Measurements from ENCODE around the gene SCAMP5.

Gene SCAMP5

DNA sequence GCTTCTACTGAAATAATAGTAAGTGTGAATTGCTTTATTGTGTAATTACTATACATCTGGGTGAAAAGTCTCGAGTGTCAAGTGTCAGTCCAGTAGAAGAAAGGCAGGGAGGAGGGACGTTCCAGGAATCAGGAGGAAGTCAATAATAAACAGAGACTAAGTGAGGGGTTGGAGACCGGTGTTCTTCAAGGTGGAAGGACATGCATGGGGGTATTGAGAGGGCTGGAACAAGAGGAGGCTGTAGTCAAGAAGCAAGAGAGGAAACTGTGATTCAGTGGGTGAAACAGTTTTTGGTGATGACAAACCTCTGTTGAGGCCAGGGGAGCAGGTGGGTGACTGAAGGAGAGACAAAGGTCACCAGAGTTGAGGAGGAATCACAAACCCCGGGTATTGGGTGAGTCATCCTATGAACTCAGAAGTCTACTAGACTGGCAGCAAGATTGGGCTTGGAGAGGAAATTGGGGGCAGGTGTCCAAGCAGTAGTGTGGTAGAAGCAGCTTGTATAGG lies 11.6 kb upstream of the SCAMP5 start:
- ATAC-seq (ENCODE audit: low read depth) (peak; percentile 66), DNase-seq (ENCODE audit: low spot score) (no peak)
- Histone ChIP-seq H3K36me3 (ENCODE audit: low read depth) (no peaks in the 10 kb centered on the region), H3K4me1 (ENCODE audit: insufficient read depth, poor library complexity, severe bottlenecking) (no peaks in the 10 kb centered on the region), H3K4me3 (ENCODE audit: severe bottlenecking) (no peak overlapping the region), H3K27me3 (ENCODE audit: insufficient read depth, poor library complexity, severe bottlenecking) (no peaks in the 10 kb centered on the region), H3K27ac (ENCODE audit: poor library complexity, severe bottlenecking) (no peak overlapping the region), H3K9me3 (ENCODE audit: severe bottlenecking) (no peaks in the 10 kb centered on the region)
- TF ChIP-seq, protein P1, sequence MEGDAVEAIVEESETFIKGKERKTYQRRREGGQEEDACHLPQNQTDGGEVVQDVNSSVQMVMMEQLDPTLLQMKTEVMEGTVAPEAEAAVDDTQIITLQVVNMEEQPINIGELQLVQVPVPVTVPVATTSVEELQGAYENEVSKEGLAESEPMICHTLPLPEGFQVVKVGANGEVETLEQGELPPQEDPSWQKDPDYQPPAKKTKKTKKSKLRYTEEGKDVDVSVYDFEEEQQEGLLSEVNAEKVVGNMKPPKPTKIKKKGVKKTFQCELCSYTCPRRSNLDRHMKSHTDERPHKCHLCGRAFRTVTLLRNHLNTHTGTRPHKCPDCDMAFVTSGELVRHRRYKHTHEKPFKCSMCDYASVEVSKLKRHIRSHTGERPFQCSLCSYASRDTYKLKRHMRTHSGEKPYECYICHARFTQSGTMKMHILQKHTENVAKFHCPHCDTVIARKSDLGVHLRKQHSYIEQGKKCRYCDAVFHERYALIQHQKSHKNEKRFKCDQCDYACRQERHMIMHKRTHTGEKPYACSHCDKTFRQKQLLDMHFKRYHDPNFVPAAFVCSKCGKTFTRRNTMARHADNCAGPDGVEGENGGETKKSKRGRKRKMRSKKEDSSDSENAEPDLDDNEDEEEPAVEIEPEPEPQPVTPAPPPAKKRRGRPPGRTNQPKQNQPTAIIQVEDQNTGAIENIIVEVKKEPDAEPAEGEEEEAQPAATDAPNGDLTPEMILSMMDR (IDR thresholded peaks at IDR 0.05; ENCODE audit: poor library complexity, severe bottlenecking), result no peak

DNA sequence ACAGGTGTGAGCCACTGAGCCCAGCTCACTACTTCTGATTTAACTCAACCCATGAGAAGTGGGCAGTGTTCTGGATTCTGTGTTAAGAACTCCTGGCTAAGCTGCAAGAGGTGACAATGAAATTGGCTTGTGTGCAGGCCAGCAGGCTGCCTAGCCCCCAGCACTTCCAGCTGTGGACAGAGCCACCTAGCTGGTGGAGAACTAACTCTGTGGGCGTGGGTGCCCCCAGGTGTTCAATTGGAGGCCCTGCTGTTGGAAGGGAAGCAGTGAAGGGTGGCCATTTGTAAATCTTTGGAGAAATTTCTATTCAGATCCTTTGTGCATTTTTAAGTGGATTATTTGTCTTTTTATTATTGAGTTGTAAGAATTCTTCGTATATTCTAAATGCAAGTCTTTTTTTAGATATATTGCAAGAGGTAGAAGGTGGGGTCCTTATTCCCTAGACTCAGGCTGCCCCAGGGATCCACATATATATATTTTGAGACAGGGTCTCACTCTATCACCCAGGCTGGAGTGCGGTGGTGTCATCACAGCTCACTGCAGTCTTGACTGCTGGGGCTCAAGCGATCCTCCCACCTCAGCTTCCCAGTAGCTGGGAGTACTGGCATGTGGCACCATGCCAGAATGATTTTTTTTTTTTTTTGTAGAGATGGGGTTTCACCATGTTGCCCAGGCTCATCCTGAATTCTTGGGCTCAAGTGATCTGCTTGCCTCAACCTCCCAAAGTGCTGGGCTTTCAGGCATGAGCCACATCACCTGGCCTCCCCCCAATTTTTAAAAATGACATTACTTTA lies 7.2 kb upstream of the SCAMP5 start:
- peak; percentile 89 for ATAC-seq (ENCODE audit: low read depth)
- no peaks in the 10 kb centered on the region for H3K27me3 ChIP-seq (ENCODE audit: insufficient read depth, poor library complexity, severe bottlenecking)
- H3K4me1 ChIP-seq (ENCODE audit: insufficient read depth, poor library complexity, severe bottlenecking), result peaks cover 4% of the 10 kb centered on the region
- no peaks in the 10 kb centered on the region for H3K36me3 ChIP-seq (ENCODE audit: low read depth)
- H3K4me3 ChIP-seq (ENCODE audit: severe bottlenecking), result no peak overlapping the region
- no peak overlapping the region for H3K27ac ChIP-seq (ENCODE audit: poor library complexity, severe bottlenecking)
- no peak for DNase-seq (ENCODE audit: low spot score)
- no peaks in the 10 kb centered on the region for H3K9me3 ChIP-seq (ENCODE audit: severe bottlenecking)
- TF ChIP-seq, protein P1 (IDR thresholded peaks at IDR 0.05; ENCODE audit: poor library complexity, severe bottlenecking), result peak; percentile 91

DNA sequence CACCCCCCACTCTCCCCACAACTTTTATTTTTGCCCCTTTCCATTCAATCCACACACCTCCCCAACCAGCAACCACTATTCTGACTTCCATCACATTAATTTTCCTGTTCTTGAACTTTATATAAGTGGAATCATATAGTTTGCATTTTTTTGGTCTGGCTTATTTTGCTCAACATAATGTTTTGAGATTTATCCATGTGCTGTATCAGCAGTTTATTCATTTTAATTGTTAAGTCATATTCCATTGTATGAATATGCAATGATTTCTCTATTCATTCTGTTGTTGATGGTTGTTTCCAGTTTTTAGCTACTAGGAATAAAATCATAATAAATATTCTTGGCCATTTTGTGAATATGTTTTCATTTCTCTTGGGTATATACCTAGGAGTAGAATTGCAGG lies 5.8 kb upstream of the SCAMP5 start:
- ATAC-seq (ENCODE audit: low read depth) (no peak), DNase-seq (ENCODE audit: low spot score) (no peak)
- TF ChIP-seq, protein P1 (IDR thresholded peaks at IDR 0.05; ENCODE audit: poor library complexity, severe bottlenecking), result no peak
- H3K27me3 ChIP-seq (ENCODE audit: insufficient read depth, poor library complexity, severe bottlenecking), result no peaks in the 10 kb centered on the region
- H3K9me3 ChIP-seq (ENCODE audit: severe bottlenecking), result no peaks in the 10 kb centered on the region
- no peak overlapping the region for H3K27ac ChIP-seq (ENCODE audit: poor library complexity, severe bottlenecking)
- no peaks in the 10 kb centered on the region for H3K36me3 ChIP-seq (ENCODE audit: low read depth)
- no peak overlapping the region for H3K4me3 ChIP-seq (ENCODE audit: severe bottlenecking)
- H3K4me1 ChIP-seq (ENCODE audit: insufficient read depth, poor library complexity, severe bottlenecking), result peaks cover 4% of the 10 kb centered on the region

DNA sequence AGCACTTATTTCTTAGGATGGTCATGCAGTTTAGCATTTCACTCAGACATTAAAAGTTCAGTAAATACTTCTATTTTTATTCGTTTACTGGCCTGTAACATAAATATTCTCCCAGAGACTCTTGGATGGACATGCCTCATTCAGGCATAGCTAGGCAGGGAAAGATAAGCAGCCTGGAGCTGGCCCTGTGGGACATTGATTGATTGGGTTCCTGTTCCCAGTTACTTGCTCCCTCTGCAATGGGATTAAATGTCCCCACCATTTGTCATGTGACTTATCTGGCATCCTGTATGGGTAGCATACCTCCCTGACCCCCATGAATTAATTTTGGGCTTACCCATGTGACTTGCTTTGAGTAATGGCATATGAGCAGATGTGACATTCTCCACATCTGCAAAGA lies 2.7 kb upstream of the SCAMP5 start:
- H3K4me3 ChIP-seq (ENCODE audit: severe bottlenecking), result no peak overlapping the region
- no peak overlapping the region for H3K27ac ChIP-seq (ENCODE audit: poor library complexity, severe bottlenecking)
- H3K4me1 ChIP-seq (ENCODE audit: insufficient read depth, poor library complexity, severe bottlenecking), result peaks cover 4% of the 10 kb centered on the region
- no peaks in the 10 kb centered on the region for H3K9me3 ChIP-seq (ENCODE audit: severe bottlenecking)
- no peak for DNase-seq (ENCODE audit: low spot score)
- no peak for ATAC-seq (ENCODE audit: low read depth)
- H3K36me3 ChIP-seq (ENCODE audit: low read depth), result no peaks in the 10 kb centered on the region
- TF ChIP-seq, protein P1 (IDR thresholded peaks at IDR 0.05; ENCODE audit: poor library complexity, severe bottlenecking), result no peak
- no peaks in the 10 kb centered on the region for H3K27me3 ChIP-seq (ENCODE audit: insufficient read depth, poor library complexity, severe bottlenecking)

DNA sequence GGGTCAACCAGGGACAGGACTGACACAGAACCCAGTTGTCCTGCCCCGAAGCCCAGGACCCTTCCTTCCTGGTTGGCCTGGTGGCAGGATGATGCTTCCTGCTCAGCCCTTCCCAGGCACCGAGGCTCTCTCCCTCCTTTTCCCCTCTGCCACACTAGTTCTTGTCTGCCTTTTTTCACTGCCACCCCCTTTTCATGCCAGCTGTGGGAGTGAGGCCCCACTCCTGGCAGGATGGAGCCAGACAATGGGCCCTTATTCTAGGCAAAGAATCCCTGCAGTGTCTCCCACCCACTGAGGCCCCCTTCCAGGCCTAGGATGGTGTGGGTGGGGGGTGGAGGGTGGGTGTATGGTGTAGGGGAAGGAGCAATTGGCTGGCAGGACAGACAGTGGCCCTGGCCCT lies 1.1 kb upstream of the SCAMP5 start:
- no peaks in the 10 kb centered on the region for H3K36me3 ChIP-seq (ENCODE audit: low read depth)
- H3K27me3 ChIP-seq (ENCODE audit: insufficient read depth, poor library complexity, severe bottlenecking), result no peaks in the 10 kb centered on the region
- DNase-seq (ENCODE audit: low spot score), result no peak
- H3K9me3 ChIP-seq (ENCODE audit: severe bottlenecking), result no peaks in the 10 kb centered on the region
- no peak overlapping the region for H3K27ac ChIP-seq (ENCODE audit: poor library complexity, severe bottlenecking)
- TF ChIP-seq, protein P1 (IDR thresholded peaks at IDR 0.05; ENCODE audit: poor library complexity, severe bottlenecking), result no peak
- no peak for ATAC-seq (ENCODE audit: low read depth)
- H3K4me1 ChIP-seq (ENCODE audit: insufficient read depth, poor library complexity, severe bottlenecking), result peaks cover 4% of the 10 kb centered on the region
- no peak overlapping the region for H3K4me3 ChIP-seq (ENCODE audit: severe bottlenecking)
